Suprapubic skin (tissue), 4 donors: ENCODE measurements around the gene UPF2. TPM values are rescaled to one million over a fixed set of nuclear protein-coding genes. Genes with fewer than 3 reads are reported as not detected.

Experiments used
- DNase-seq, 2 donors: peaks; one replicate each; pipeline ENCODE4 v3.0.0-alpha.2; 2019; ENCODE audit warnings: low spot score in 2 of 2
- H3K27ac ChIP-seq: fragments of 200-600 bp; sonication (generic); one replicate; pipeline ENCODE4 v1.5.1; 2019
- H3K27me3 ChIP-seq: fragments of 200-600 bp; sonication (generic); one replicate; pipeline ENCODE4 v1.5.1; 2019
- H3K36me3 ChIP-seq: fragments of 200-600 bp; sonication (generic); one replicate; pipeline ENCODE4 v1.5.1; 2019
- H3K4me1 ChIP-seq: fragments of 200-600 bp; sonication (generic); one replicate; pipeline ENCODE4 v1.5.1; 2019
- H3K4me3 ChIP-seq: fragments of 200-600 bp; sonication (generic); one replicate; pipeline ENCODE4 v1.5.1; 2019; ENCODE audit warnings: mild to moderate bottlenecking
- H3K9me3 ChIP-seq: fragments of 200-600 bp; sonication (generic); one replicate; pipeline ENCODE4 v1.5.1; 2019
- EP300 ChIP-seq: sonication (generic); formaldehyde crosslinking; IDR thresholded peaks from one replicate; pipeline ENCODE4 v1.6.1; 2017; ENCODE audit warnings: antibody characterized with exemption
- POLR2A ChIP-seq, 2 donors: fragments of 450-650 bp; IDR thresholded peaks; one replicate each; pipeline ENCODE4 v1.6.1; 2017; ENCODE audit warnings: antibody characterized with exemption in 2 of 2, mild to moderate bottlenecking in 2 of 2, moderate library complexity in 2 of 2
- POLR2AphosphoS5 ChIP-seq, 3 donors: sonication (generic); formaldehyde crosslinking; IDR thresholded peaks; one replicate each; pipeline ENCODE4 v1.6.1; 2017; ENCODE audit warnings: antibody characterized with exemption in 3 of 3
- WGBS: methylation state at CpG from one replicate; pipeline ENCODE4 v1.1.5; 2018; 5-methylcytosine and 5-hydroxymethylcytosine counted together
- total RNA-seq, 4 donors: library from RNA; depleted of rRNA; stranded (reverse); fragments of >200 nt; gene quantifications; one replicate each; pipeline ENCODE4 v1.1.0, GENCODE V29; 2016
- TF ChIP-seq, protein P1 (sequence below), 2 donors: fragments of 200-600 bp in 1 of 2; fragments of 450-650 bp in 1 of 2; sonication (generic) in 1 of 2; IDR thresholded peaks; one replicate each; pipeline ENCODE4 v1.5.1; 2016 to 2019; ENCODE audit warnings: antibody characterized with exemption in 2 of 2, mild to moderate bottlenecking in 1 of 2, moderate library complexity in 1 of 2

Gene UPF2
- total RNA-seq, 4 donors from 2014 or later = 15.6 to 31.9 (median 16.1) TPM

DNA sequence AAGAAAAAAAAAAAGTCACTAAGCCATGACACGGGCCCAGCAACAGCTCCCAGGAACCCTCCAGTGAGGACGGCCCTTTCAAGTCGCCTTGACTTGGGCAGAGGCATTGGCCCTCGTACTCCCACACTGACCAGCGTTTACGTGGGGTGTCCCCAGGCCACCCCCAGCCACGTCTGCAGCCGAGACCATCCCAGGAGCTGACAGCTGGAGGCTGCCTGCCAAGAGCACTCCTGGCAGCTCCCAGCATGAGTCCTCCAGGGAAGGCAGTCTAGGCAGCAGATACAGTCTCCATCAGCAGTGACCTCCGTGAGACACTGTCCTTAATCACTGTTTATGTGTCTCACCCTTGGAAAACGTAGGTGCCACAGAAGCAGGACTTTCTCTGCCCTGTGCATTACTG lies 133.0 kb downstream of the UPF2 start:
- WGBS = 60% methylated on average over 8 of the region's 10 CpGs
- TF ChIP-seq POLR2A (IDR thresholded peaks at IDR 0.05) = no peak
- TF ChIP-seq POLR2AphosphoS5 (IDR thresholded peaks at IDR 0.05) = no peak
- TF ChIP-seq EP300 = no peak
- TF ChIP-seq, protein P1, sequence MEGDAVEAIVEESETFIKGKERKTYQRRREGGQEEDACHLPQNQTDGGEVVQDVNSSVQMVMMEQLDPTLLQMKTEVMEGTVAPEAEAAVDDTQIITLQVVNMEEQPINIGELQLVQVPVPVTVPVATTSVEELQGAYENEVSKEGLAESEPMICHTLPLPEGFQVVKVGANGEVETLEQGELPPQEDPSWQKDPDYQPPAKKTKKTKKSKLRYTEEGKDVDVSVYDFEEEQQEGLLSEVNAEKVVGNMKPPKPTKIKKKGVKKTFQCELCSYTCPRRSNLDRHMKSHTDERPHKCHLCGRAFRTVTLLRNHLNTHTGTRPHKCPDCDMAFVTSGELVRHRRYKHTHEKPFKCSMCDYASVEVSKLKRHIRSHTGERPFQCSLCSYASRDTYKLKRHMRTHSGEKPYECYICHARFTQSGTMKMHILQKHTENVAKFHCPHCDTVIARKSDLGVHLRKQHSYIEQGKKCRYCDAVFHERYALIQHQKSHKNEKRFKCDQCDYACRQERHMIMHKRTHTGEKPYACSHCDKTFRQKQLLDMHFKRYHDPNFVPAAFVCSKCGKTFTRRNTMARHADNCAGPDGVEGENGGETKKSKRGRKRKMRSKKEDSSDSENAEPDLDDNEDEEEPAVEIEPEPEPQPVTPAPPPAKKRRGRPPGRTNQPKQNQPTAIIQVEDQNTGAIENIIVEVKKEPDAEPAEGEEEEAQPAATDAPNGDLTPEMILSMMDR (IDR thresholded peaks at IDR 0.05) = no peak
- Histone ChIP-seq H3K9me3 (no peaks in the 10 kb centered on the region), H3K27me3 (no peaks in the 10 kb centered on the region), H3K36me3 (no peaks in the 10 kb centered on the region), H3K4me1 (no peaks in the 10 kb centered on the region), H3K4me3 (no peak overlapping the region), H3K27ac (no peak overlapping the region)
- peak in 1 of 2 donors; percentile 50 for DNase-seq

DNA sequence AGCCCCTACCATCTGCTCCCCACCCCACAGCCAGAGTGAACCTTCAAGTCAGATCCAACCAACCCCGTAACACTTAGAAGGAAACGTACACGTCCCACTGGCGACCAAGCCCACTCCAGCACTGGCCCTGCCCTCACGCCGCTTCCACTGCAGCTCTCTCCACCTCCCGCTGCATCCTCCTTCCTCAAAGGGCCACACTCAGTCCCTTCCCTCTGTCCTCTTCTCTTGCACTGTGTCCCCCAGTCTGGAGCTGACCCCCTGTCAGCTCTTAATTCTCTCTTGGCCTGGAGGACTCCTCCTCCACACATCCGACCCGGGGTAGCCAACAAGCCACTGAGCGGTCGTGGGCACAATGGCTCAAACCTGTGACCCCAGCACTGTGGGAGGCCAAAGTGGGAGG lies 133.6 kb downstream of the UPF2 start:
- Histone ChIP-seq H3K36me3 (no peaks in the 10 kb centered on the region), H3K4me3 (no peak overlapping the region), H3K9me3 (no peaks in the 10 kb centered on the region), H3K4me1 (no peaks in the 10 kb centered on the region), H3K27ac (no peak overlapping the region), H3K27me3 (no peaks in the 10 kb centered on the region)
- no peak for TF ChIP-seq POLR2A (IDR thresholded peaks at IDR 0.05)
- no peak for TF ChIP-seq POLR2AphosphoS5 (IDR thresholded peaks at IDR 0.05)
- TF ChIP-seq, protein P1 (IDR thresholded peaks at IDR 0.05) = no peak
- TF ChIP-seq EP300 = no peak
- 95% methylated on average over 11 of the region's 11 CpGs for WGBS
- DNase-seq = no peak

DNA sequence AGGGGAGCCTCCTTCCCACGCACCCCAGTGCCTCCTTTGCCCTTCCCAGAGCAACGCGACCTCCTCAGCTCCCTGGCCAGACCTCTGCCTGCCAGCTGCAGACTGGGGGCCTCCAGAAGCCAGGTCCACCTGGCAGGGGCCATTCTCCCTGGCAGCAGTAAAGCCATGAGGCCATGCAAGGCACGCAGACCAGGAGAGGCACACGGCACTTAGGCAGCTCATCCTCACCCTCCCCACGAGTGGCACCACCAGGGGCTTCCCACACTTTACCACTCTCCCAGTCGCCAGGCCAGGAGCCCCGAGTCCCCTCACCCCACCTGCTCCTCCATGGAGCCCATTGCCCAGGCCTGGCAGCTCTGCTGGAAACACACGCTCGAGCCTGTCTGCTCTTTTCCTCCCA lies 134.1 kb downstream of the UPF2 start:
- no peaks in the 10 kb centered on the region for H3K9me3 ChIP-seq
- no peak overlapping the region for H3K27ac ChIP-seq
- H3K4me1 ChIP-seq = no peaks in the 10 kb centered on the region
- no peak for DNase-seq
- TF ChIP-seq POLR2A (IDR thresholded peaks at IDR 0.05) = no peak
- no peak for TF ChIP-seq EP300
- TF ChIP-seq, protein P1 (IDR thresholded peaks at IDR 0.05) = no peak
- TF ChIP-seq POLR2AphosphoS5 (IDR thresholded peaks at IDR 0.05) = no peak
- no peaks in the 10 kb centered on the region for H3K36me3 ChIP-seq
- no peak overlapping the region for H3K4me3 ChIP-seq
- WGBS = 91% methylated on average over 10 of the region's 10 CpGs
- no peaks in the 10 kb centered on the region for H3K27me3 ChIP-seq

DNA sequence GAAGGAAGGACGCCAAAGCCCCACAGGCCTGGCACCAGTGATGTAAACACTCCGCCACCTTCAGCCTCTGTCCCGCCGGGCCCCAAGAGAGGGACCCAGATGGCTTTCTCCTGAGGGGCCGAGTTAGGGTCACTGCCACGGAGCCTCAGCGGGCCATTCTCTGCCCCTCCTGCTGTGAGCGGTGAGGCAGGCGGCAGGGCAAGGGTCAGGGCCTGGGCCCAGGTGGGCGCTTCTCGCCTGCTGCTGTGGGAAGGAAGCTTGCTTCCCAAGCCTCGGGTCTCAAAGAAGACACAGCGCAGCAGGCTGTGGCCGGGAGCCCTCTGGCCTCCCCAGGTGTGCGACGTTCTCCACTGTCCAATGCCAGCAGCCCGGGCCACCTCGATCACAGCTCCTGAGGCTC lies 134.7 kb downstream of the UPF2 start:
- TF ChIP-seq POLR2A (IDR thresholded peaks at IDR 0.05) = no peak
- H3K27ac ChIP-seq = no peak overlapping the region
- H3K4me3 ChIP-seq = no peak overlapping the region
- no peaks in the 10 kb centered on the region for H3K4me1 ChIP-seq
- DNase-seq = no peak
- H3K9me3 ChIP-seq = no peaks in the 10 kb centered on the region
- H3K27me3 ChIP-seq = no peaks in the 10 kb centered on the region
- H3K36me3 ChIP-seq = no peaks in the 10 kb centered on the region
- 100% methylated on average over 2 of the region's 18 CpGs for WGBS

DNA sequence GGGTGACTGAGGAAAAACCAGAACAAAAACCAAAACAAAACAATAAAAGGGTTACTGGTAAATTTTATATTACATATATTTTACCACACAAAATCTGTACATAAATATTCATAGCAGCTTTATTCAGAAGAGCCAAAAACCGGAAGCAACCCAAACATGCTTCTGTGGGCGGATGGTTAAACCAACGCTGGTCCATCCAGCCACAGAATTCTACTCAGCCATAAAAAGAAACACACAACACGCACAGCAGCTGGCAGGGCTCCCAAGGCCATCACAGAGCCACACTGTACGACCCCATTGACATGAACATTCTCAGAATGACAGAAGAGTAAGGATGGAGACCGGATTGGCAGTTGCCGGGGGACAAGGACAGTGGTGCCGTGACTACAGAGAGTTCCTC lies 135.9 kb downstream of the UPF2 start:
- no peaks in the 10 kb centered on the region for H3K4me1 ChIP-seq
- H3K9me3 ChIP-seq = no peaks in the 10 kb centered on the region
- no peaks in the 10 kb centered on the region for H3K27me3 ChIP-seq
- no peak overlapping the region for H3K27ac ChIP-seq
- H3K36me3 ChIP-seq = no peaks in the 10 kb centered on the region
- no peak for DNase-seq
- TF ChIP-seq, protein P1 (IDR thresholded peaks at IDR 0.05) = no peak
- TF ChIP-seq POLR2A (IDR thresholded peaks at IDR 0.05) (no peak), POLR2AphosphoS5 (IDR thresholded peaks at IDR 0.05) (no peak), EP300 (no peak)
- no peak overlapping the region for H3K4me3 ChIP-seq
- WGBS = 66% methylated on average over 8 of the region's 8 CpGs

DNA sequence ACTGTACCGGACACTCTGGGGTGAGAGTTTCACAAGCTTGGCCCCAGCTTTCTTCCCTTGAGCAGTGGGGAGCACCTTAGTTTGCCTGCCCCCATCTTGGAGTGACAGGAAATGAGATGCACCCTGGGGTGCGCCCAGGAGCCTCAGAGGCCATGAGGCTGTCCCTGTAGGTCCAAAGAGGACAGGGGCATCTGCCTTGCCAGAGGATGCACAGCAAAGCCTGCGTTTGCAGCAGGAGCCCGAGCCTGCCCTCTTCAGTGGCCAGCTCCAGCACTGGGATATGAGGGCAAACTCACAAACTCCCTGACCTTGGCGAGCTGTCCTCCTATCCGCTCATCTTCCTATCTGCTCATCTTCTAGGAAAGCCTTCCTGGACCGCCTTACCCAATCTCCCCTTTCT lies 140.0 kb downstream of the UPF2 start:
- DNase-seq = no peak
- Histone ChIP-seq H3K27me3 (peaks cover 3% of the 10 kb centered on the region), H3K9me3 (no peaks in the 10 kb centered on the region), H3K27ac (no peak overlapping the region), H3K4me3 (no peak overlapping the region), H3K36me3 (no peaks in the 10 kb centered on the region), H3K4me1 (no peaks in the 10 kb centered on the region)
- 93% methylated on average over 7 of the region's 7 CpGs for WGBS
- TF ChIP-seq EP300 = no peak
- TF ChIP-seq POLR2A (IDR thresholded peaks at IDR 0.05) = no peak
